ENCODE results near the gene DIAPH2. TPM values are rescaled to one million over a fixed set of nuclear protein-coding genes. Genes with fewer than 3 reads are reported as not detected.

DIAPH2 gene
- total RNA-seq, 4 donors from 2014 or later: 11.1 to 26.5 (median 18.7) TPM

- Histone ChIP-seq H3K9me3 (no peaks in the 10 kb centered on the region), H3K27ac (no peak overlapping the region), H3K36me3 (no peaks in the 10 kb centered on the region), H3K4me3 (replicated peaks in 1 of 3) (no peak overlapping the region), H3K27me3 (no peaks in the 10 kb centered on the region), H3K4me1 (no peaks in the 10 kb centered on the region)
- no peak for DNase-seq
- TF ChIP-seq POLR2A (IDR thresholded peaks at IDR 0.05): no peak
- WGBS, 2 donors: 86 to 91% methylated on average over 2 of the region's 2 CpGs
- intact Hi-C loops (cut with DNase I): no loop called here
These were observed 796.6 kb downstream of the DIAPH2 start for GRCh38 chrX:97481228-97481627.

DNA sequence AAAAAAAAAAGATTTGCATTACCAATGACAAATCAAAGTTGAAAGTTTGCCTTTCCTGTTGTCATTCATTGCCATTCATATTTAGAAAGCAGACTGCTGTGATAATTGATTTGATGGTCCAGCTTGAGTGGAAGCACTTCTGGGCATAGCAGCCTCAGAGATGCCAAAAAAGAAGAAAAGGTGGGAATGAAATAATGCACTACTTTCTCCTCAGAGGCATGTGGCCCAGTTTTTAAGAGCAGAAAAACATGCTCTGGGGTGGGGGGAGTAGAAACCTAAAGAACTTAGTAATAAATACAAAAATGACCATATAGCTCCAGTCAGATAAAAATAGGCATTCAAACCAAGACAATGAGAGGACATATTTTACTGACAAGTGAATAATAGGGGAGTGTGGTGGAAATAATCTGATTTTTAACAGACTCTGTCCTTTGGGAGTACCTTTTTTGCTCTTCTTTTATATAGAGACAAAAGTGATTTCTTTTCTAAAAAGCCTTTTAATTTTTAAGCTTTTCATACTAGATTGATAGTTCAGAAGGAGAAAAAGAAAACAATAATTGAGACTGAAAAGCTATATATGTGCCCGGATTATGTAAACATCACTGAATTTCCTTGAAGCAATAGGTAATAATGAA lies 798.1 kb downstream of the DIAPH2 start:
- WGBS, 2 donors: 69 to 85% methylated on average over 1 of the region's 1 CpG
- H3K4me1 ChIP-seq: no peaks in the 10 kb centered on the region
- DNase-seq: no peak
- TF ChIP-seq, protein P1, sequence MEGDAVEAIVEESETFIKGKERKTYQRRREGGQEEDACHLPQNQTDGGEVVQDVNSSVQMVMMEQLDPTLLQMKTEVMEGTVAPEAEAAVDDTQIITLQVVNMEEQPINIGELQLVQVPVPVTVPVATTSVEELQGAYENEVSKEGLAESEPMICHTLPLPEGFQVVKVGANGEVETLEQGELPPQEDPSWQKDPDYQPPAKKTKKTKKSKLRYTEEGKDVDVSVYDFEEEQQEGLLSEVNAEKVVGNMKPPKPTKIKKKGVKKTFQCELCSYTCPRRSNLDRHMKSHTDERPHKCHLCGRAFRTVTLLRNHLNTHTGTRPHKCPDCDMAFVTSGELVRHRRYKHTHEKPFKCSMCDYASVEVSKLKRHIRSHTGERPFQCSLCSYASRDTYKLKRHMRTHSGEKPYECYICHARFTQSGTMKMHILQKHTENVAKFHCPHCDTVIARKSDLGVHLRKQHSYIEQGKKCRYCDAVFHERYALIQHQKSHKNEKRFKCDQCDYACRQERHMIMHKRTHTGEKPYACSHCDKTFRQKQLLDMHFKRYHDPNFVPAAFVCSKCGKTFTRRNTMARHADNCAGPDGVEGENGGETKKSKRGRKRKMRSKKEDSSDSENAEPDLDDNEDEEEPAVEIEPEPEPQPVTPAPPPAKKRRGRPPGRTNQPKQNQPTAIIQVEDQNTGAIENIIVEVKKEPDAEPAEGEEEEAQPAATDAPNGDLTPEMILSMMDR (IDR thresholded peaks at IDR 0.05): no peak
- TF ChIP-seq POLR2A (IDR thresholded peaks at IDR 0.05): no peak
- H3K27me3 ChIP-seq: no peaks in the 10 kb centered on the region
- H3K36me3 ChIP-seq: no peaks in the 10 kb centered on the region
- intact Hi-C loops (cut with DNase I): no loop called here
- H3K27ac ChIP-seq: no peak overlapping the region
- no peak overlapping the region for H3K4me3 ChIP-seq (replicated peaks in 1 of 3)
- no peaks in the 10 kb centered on the region for H3K9me3 ChIP-seq

GRCh38 chrX:97490656-97491055 lies 806.0 kb downstream of the DIAPH2 start:
- no peaks in the 10 kb centered on the region for H3K9me3 ChIP-seq
- TF ChIP-seq, protein P1 (IDR thresholded peaks at IDR 0.05): no peak
- no peak for TF ChIP-seq POLR2A (IDR thresholded peaks at IDR 0.05)
- H3K27me3 ChIP-seq: no peaks in the 10 kb centered on the region
- H3K36me3 ChIP-seq: no peaks in the 10 kb centered on the region
- H3K4me3 ChIP-seq (replicated peaks in 1 of 3): no peak overlapping the region
- no peak for DNase-seq
- no peak overlapping the region for H3K27ac ChIP-seq
- intact Hi-C loops (cut with DNase I): no loop called here
- 92 to 93% methylated on average over 2 of the region's 2 CpGs for WGBS, 2 donors
- no peaks in the 10 kb centered on the region for H3K4me1 ChIP-seq

DNA sequence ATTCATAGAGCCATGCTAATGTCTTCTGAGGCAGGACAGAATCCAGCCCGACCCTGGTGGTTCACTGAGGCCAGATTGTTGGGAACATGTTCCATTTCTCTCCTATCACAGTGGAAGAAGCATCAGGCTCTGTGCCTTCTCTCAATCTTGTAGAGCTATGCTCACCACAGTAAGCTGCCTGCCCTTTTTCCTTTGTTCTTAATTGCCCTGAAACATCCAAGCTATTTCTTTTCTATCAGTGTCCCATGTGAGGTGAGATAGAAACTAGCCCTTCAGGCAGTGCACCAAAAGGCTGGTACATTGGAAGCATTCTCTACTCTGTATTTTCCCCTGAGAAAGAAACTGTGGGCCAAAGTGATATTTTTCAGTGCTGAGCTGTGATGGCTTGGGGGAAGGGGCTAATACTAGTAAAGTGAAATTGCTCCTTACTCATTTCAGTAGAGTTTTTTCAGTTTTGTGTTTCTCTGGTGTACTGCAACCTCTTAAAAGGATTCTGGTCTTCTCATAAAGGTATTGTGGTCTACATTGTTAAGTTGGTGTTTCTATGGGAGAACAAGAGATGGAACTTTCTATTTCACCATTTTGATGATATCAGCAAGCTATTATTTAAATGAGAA lies 810.2 kb downstream of the DIAPH2 start:
- intact Hi-C loops (cut with DNase I): no loop called here
- WGBS, 2 donors: 100% methylated on average over 1 of the region's 1 CpG
- DNase-seq: no peak

GRCh38 chrX:97498093-97498492 lies 813.5 kb downstream of the DIAPH2 start:
- Histone ChIP-seq H3K27ac (no peak overlapping the region), H3K9me3 (no peaks in the 10 kb centered on the region), H3K27me3 (no peaks in the 10 kb centered on the region), H3K4me1 (no peaks in the 10 kb centered on the region), H3K4me3 (replicated peaks in 1 of 3) (no peak overlapping the region), H3K36me3 (no peaks in the 10 kb centered on the region)
- intact Hi-C loops (cut with DNase I): no loop called here
- no peak for DNase-seq
- TF ChIP-seq, protein P1 (IDR thresholded peaks at IDR 0.05): no peak
- no peak for TF ChIP-seq POLR2A (IDR thresholded peaks at IDR 0.05)
- 85 to 96% methylated on average over 2 of the region's 2 CpGs for WGBS, 2 donors

More for the DNA sequence above, 810.2 kb downstream of the DIAPH2 start:
- Histone ChIP-seq H3K9me3 (no peaks in the 10 kb centered on the region), H3K36me3 (no peaks in the 10 kb centered on the region), H3K27ac (no peak overlapping the region), H3K4me1 (no peaks in the 10 kb centered on the region), H3K4me3 (replicated peaks in 1 of 3) (no peak overlapping the region), H3K27me3 (no peaks in the 10 kb centered on the region)
- TF ChIP-seq, protein P1 (IDR thresholded peaks at IDR 0.05): no peak
- TF ChIP-seq POLR2A (IDR thresholded peaks at IDR 0.05): no peak
